CD4-positive, CD25-positive, alpha-beta regulatory T cell (primary cell): ENCODE data around the gene ADORA1. TPM values are rescaled to one million over a fixed set of nuclear protein-coding genes. Genes with fewer than 3 reads are reported as not detected.

Experiments used
- ATAC-seq, 2 donors: fragments of 150-1000 bp; cut with Tn5 transposase; one replicate each; pipeline ENCODE4 v1.10.0; 2021; ENCODE audit warnings: low read depth in 2 of 2, moderate number of reproducible peaks in 2 of 2, moderate library complexity in 1 of 2
- DNase-seq, 3 donors: peaks; one replicate each; pipeline versions ENCODE4 v3.0.0 to v3.0.0-alpha.2; 2012 to 2022; ENCODE audit warnings: mixed read lengths in 1 of 3
- H3K27ac ChIP-seq: one replicate; pipeline ENCODE4 v1.7.0; 2013; ENCODE audit warnings: mild to moderate bottlenecking, low read length; ENCODE audit not compliant: insufficient read depth, poor library complexity, severe bottlenecking
- H3K27me3 ChIP-seq: one replicate; pipeline ENCODE4 v1.7.0; 2013; ENCODE audit warnings: low read length; ENCODE audit not compliant: control insufficient read depth, insufficient read depth
- H3K36me3 ChIP-seq: one replicate; pipeline ENCODE4 v1.7.0; 2013; ENCODE audit warnings: mild to moderate bottlenecking, low read length, moderate library complexity; ENCODE audit not compliant: control insufficient read depth, insufficient read depth
- H3K4me1 ChIP-seq: 2 replicates; pipeline ENCODE4 v1.7.0; 2013; ENCODE audit warnings: mild to moderate bottlenecking, low read length; ENCODE audit not compliant: insufficient read depth, control insufficient read depth, poor library complexity, severe bottlenecking
- H3K4me3 ChIP-seq: one replicate; pipeline ENCODE4 v1.7.0; 2013; ENCODE audit warnings: low read depth, mild to moderate bottlenecking, low read length, moderate library complexity
- H3K9me3 ChIP-seq, 2 experiments: 1 replicate in 1 of 2; 2 replicates in 1 of 2; pipeline ENCODE4 v1.7.0; 2013; ENCODE audit warnings: low read length in 2 of 2, mild to moderate bottlenecking in 1 of 2, moderate library complexity in 1 of 2; ENCODE audit not compliant: control insufficient read depth in 2 of 2
- H3K27ac Mint-ChIP-seq, 3 donors: one replicate each; pipeline ENCODE4 v1.8.0; 2020 to 2022; ENCODE audit warnings: mild to moderate bottlenecking in 3 of 3, mixed read lengths in 3 of 3, moderate library complexity in 2 of 3
- H3K27me3 Mint-ChIP-seq: one replicate; pipeline ENCODE4 v1.8.0; 2022; ENCODE audit warnings: mild to moderate bottlenecking, mixed read lengths
- H3K36me3 Mint-ChIP-seq: one replicate; pipeline ENCODE4 v1.8.0; 2020; ENCODE audit warnings: mixed read lengths
- H3K4me1 Mint-ChIP-seq, 4 donors: one replicate each; pipeline ENCODE4 v1.8.0; 2020 to 2022; ENCODE audit warnings: mixed read lengths in 4 of 4, mild to moderate bottlenecking in 1 of 4
- H3K4me3 Mint-ChIP-seq, 4 donors: one replicate each; pipeline ENCODE4 v1.8.0; 2020 to 2022; ENCODE audit warnings: mild to moderate bottlenecking in 4 of 4, mixed read lengths in 4 of 4, moderate library complexity in 3 of 4
- H3K9me3 Mint-ChIP-seq, 7 donors: one replicate each; pipeline ENCODE4 v1.8.0; 2020 to 2022; ENCODE audit warnings: mixed read lengths in 7 of 7, mild to moderate bottlenecking in 3 of 7, moderate library complexity in 2 of 7
- polyA plus RNA-seq, 4 donors: library from polyadenylated mRNA; unstranded; fragments of 300-500 nt; fragmentation: Illumina TruSeq; gene quantifications; one replicate each; pipeline ENCODE4 v1.2.3, GENCODE V29; 2021
- total RNA-seq: library from RNA; stranded (reverse); gene quantifications from one replicate; pipeline ENCODE4 v1.2.3, GENCODE V29; 2022

Gene ADORA1
- total and polyA plus RNA-seq, 5 donors from 2014 or later: not detected

DNA sequence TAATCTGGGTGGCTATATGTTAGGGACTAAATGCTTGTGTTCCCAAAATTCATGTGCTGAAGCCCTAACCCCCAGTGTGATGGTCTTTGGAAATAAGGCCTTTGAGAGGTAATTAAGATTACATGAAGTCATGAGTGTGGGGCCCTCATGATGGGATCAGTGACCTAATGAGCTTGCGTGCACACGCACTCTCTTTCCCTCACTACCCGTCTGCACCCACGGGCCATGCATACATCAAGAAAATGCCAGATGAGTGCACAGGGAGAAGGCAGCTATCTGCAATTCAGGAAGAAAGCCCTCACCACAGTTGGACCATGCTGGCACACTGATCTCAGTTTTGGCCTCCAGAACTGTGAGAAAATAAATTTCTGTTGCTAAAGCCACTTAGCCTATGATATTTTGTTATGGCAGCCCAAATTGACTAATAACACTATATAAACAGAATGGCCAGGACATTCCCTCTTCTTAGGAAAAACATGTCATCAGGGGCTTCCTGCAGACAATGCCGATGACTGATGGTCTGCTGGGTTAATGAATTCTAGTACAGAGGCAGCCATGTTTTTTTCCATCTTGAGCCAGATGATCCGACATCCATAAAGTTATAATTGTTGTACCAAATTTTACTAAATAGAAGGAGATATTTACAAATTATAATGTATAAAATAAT is 23.6 kb upstream of the ADORA1 start:
- H3K9me3 ChIP-seq: no peaks in the 10 kb centered on the region
- Mint-ChIP-seq H3K36me3 (no peaks in the 10 kb centered on the region), H3K4me3 (no peak overlapping the region), H3K4me1 (no peaks in the 10 kb centered on the region), H3K9me3 (peaks cover 0 to 9% (median 2%) of the 10 kb centered on the region in 7 donors), H3K27ac (no peak overlapping the region), H3K27me3 (peaks cover 35% of the 10 kb centered on the region)
- no peaks in the 10 kb centered on the region for H3K4me1 ChIP-seq
- no peak overlapping the region for H3K27ac ChIP-seq
- ATAC-seq: no peak
- H3K36me3 ChIP-seq: no peaks in the 10 kb centered on the region
- H3K27me3 ChIP-seq: peaks cover 18% of the 10 kb centered on the region
- H3K4me3 ChIP-seq: no peak overlapping the region
- DNase-seq: no peak

- no peak overlapping the region for H3K4me3 Mint-ChIP-seq
- Histone ChIP-seq H3K36me3 (no peaks in the 10 kb centered on the region), H3K27me3 (peaks cover 23% of the 10 kb centered on the region), H3K9me3 (no peaks in the 10 kb centered on the region), H3K27ac (no peak overlapping the region), H3K4me1 (no peaks in the 10 kb centered on the region), H3K4me3 (no peak overlapping the region)
- ATAC-seq (no peak), DNase-seq (no peak)
- H3K27me3 Mint-ChIP-seq: peaks cover 44% of the 10 kb centered on the region
- peaks cover 0 to 9% (median 2%) of the 10 kb centered on the region in 7 donors for H3K9me3 Mint-ChIP-seq
- H3K36me3 Mint-ChIP-seq: no peaks in the 10 kb centered on the region
- no peaks in the 10 kb centered on the region for H3K4me1 Mint-ChIP-seq
- H3K27ac Mint-ChIP-seq: no peak overlapping the region
Observed at GRCh38 chr1:203104789-203105390, 22.6 kb upstream of the ADORA1 start.

GRCh38 chr1:203112475-203112874 is 15.1 kb upstream of the ADORA1 start:
- ATAC-seq (no peak), DNase-seq (no peak)
- Histone ChIP-seq H3K4me3 (no peak overlapping the region), H3K4me1 (no peaks in the 10 kb centered on the region), H3K27ac (no peak overlapping the region), H3K36me3 (no peaks in the 10 kb centered on the region), H3K9me3 (no peaks in the 10 kb centered on the region), H3K27me3 (peaks cover 28% of the 10 kb centered on the region)
- Mint-ChIP-seq H3K27ac (no peak overlapping the region), H3K4me1 (no peaks in the 10 kb centered on the region), H3K27me3 (peaks cover 40% of the 10 kb centered on the region), H3K36me3 (no peaks in the 10 kb centered on the region), H3K9me3 (no peaks in the 10 kb centered on the region), H3K4me3 (no peak overlapping the region)

GRCh38 chr1:203113308-203113707 is 14.2 kb upstream of the ADORA1 start:
- Histone ChIP-seq H3K36me3 (no peaks in the 10 kb centered on the region), H3K4me1 (no peaks in the 10 kb centered on the region), H3K27ac (no peak overlapping the region), H3K4me3 (no peak overlapping the region), H3K27me3 (peaks cover 23% of the 10 kb centered on the region), H3K9me3 (no peaks in the 10 kb centered on the region)
- Mint-ChIP-seq H3K27ac (no peak overlapping the region), H3K36me3 (no peaks in the 10 kb centered on the region), H3K27me3 (peaks cover 37% of the 10 kb centered on the region), H3K9me3 (no peaks in the 10 kb centered on the region), H3K4me3 (no peak overlapping the region), H3K4me1 (no peaks in the 10 kb centered on the region)
- ATAC-seq (no peak), DNase-seq (no peak)

DNA sequence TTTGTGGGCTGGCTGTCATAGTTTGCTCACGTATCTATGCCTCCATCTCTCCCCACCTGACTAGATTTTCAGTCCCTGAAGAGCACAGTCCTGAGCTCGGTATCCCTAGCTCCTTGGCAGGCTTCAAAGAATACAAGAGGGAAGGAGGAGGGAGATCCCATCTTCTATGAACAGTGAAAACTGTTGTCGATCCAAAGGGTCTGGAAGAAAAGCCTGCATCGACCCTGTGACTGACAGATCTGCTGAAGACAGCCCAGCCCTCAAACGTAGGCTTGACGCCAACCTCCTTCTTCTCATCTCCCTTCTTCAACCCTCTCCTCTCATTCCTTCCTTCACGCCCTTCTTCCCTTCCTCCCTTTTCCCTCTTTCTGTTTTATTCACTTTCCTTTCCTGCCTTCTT is 13.3 kb upstream of the ADORA1 start:
- Mint-ChIP-seq H3K9me3 (no peaks in the 10 kb centered on the region), H3K27me3 (peaks cover 28% of the 10 kb centered on the region), H3K36me3 (no peaks in the 10 kb centered on the region), H3K4me3 (no peak overlapping the region), H3K27ac (no peak overlapping the region), H3K4me1 (no peaks in the 10 kb centered on the region)
- Histone ChIP-seq H3K27me3 (peaks cover 21% of the 10 kb centered on the region), H3K27ac (no peak overlapping the region), H3K4me1 (no peaks in the 10 kb centered on the region), H3K36me3 (no peaks in the 10 kb centered on the region), H3K9me3 (no peaks in the 10 kb centered on the region), H3K4me3 (no peak overlapping the region)
- ATAC-seq: no peak
- no peak for DNase-seq

- H3K27me3 ChIP-seq: peaks cover 16% of the 10 kb centered on the region
- no peaks in the 10 kb centered on the region for H3K4me1 ChIP-seq
- H3K9me3 Mint-ChIP-seq: no peaks in the 10 kb centered on the region
- H3K27ac ChIP-seq: no peak overlapping the region
- H3K27ac Mint-ChIP-seq: peak overlapping the region in 1 of 3 donors; percentile 58
- H3K4me1 Mint-ChIP-seq: no peaks in the 10 kb centered on the region
- H3K4me3 ChIP-seq: no peak overlapping the region
- DNase-seq: no peak
- no peaks in the 10 kb centered on the region for H3K36me3 Mint-ChIP-seq
- H3K27me3 Mint-ChIP-seq: peaks cover 19% of the 10 kb centered on the region
- no peak overlapping the region for H3K4me3 Mint-ChIP-seq
- no peaks in the 10 kb centered on the region for H3K36me3 ChIP-seq
- ATAC-seq: no peak
- H3K9me3 ChIP-seq: no peaks in the 10 kb centered on the region
Observed at GRCh38 chr1:203116091-203116820, 11.3 kb upstream of the ADORA1 start.

DNA sequence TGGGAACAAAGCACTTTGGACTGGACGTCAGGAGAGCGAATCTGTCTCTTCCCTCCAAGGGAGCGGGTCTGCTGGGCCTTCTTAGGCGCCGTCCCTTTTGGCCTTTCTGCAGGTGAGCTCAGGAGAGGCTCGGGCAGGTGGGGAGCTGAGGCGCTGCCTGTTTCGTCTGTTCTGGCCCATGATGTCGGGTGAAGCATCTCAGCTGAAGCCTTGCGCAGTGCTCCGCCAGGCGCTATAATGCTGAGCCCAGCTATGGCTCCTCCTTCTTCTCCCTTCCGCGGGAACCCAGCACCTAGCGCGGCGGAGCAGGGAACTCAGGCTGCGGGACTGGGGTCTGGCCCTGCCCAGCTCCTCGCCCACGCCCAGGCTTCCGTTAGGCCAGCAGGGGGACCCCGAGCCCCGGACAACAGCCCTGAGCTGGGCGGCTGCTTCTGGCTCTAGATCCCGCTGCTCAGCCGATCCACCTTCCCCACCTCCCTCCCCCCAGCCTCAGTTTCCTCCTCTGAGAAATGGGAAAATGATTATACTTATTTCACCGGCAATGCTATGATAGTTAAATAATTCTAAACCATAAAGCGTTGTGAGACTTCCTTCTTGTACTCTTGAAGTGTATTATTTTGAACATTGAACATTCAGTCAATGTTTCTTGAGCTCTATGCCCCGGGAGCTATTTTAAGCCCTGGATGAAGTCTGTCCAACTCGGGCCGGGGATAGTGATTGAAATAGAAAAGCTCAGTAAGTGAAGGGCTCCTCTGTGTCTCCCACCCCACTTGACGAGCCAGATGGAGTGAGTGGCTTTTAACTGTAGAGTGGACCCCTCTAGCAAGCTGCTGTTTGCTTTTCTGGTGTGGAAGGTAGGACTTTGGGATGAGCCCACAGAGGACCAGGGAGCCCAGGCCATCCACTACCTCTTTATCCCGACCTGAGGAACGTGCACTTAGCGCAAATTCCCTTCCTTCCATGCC is 9.6 kb upstream of the ADORA1 start:
- no peaks in the 10 kb centered on the region for H3K36me3 Mint-ChIP-seq
- H3K27ac Mint-ChIP-seq: no peak overlapping the region
- H3K27me3 Mint-ChIP-seq: peaks cover 32% of the 10 kb centered on the region
- ATAC-seq (no peak), DNase-seq (peak in 1 of 3 donors; percentile 9)
- Histone ChIP-seq H3K4me3 (no peak overlapping the region), H3K4me1 (no peaks in the 10 kb centered on the region), H3K27me3 (peaks cover 16% of the 10 kb centered on the region), H3K9me3 (no peaks in the 10 kb centered on the region), H3K36me3 (no peaks in the 10 kb centered on the region), H3K27ac (no peak overlapping the region)
- no peak overlapping the region for H3K4me3 Mint-ChIP-seq
- H3K4me1 Mint-ChIP-seq: no peaks in the 10 kb centered on the region
- H3K9me3 Mint-ChIP-seq: no peaks in the 10 kb centered on the region
